K562 (cell line): Measurements from ENCODE around the gene C11orf91. TPM values are rescaled to one million over a fixed set of nuclear protein-coding genes. Genes with fewer than 3 reads are reported as not detected.

ENCODE experiments used
- BRCA1 ChIP-seq, 2 experiments: fragments of 450-650 bp in 1 of 2; sonication (generic) in 1 of 2; formaldehyde crosslinking in 1 of 2; IDR thresholded peaks; 2 replicates each; pipeline versions ENCODE4 v1.5.0 to v1.6.1; 2017 to 2020; ENCODE audit warnings: mild to moderate bottlenecking in 1 of 2, missing genetic modification reagents in 1 of 2
- CHD4 ChIP-seq: fragments of 200-600 bp; sonication (generic); IDR thresholded peaks from 3 replicates; pipeline ENCODE4 v1.6.1; 2012; ENCODE audit warnings: low read depth, mild to moderate bottlenecking, mixed read lengths, low read length, inconsistent platforms; ENCODE audit not compliant: insufficient read depth, insufficient replicate concordance, poor library complexity, severe bottlenecking
- CXXC5 ChIP-seq: fragments of 250-450 bp; sonication (Bioruptor Pico); IDR thresholded peaks from 2 replicates; pipeline ENCODE4 v1.8.0; 2022; ENCODE audit warnings: inconsistent platforms, mild to moderate bottlenecking, moderate library complexity
- ELF1 ChIP-seq: fragments of 200-800 bp; sonication (Bioruptor generic); IDR thresholded peaks from 2 replicates; pipeline ENCODE4 v1.6.1; 2016; ENCODE audit warnings: missing genetic modification characterization, missing compliant biosample characterization
- EP400 ChIP-seq: fragments of 450-650 bp; IDR thresholded peaks from 2 replicates; pipeline ENCODE4 v1.6.1; 2017; ENCODE audit warnings: antibody characterized with exemption, mild to moderate bottlenecking, moderate library complexity
- FOSL1 ChIP-seq: fragments of 200-800 bp; sonication (Bioruptor generic); conservative IDR thresholded peaks from 2 replicates; pipeline ENCODE4 v1.6.1; 2016; ENCODE audit warnings: missing genetic modification characterization, missing compliant biosample characterization
- FOXK1 ChIP-seq: sonication (generic); formaldehyde crosslinking; IDR thresholded peaks from 2 replicates; pipeline ENCODE4 v1.8.0; 2022; ENCODE audit warnings: missing genetic modification reagents, mild to moderate bottlenecking, borderline replicate concordance
- IFI16 ChIP-seq: fragments of 250-450 bp; sonication (Bioruptor Pico); IDR thresholded peaks from 2 replicates; pipeline ENCODE4 v2.1.2; 2022; ENCODE audit warnings: mild to moderate bottlenecking, inconsistent platforms
- MNT ChIP-seq, 2 experiments: fragments of 450-650 bp; conservative IDR thresholded peaks; 2 replicates each; pipeline ENCODE4 v1.6.1; 2017; ENCODE audit warnings: mild to moderate bottlenecking in 2 of 2, moderate library complexity in 2 of 2
- MTA3 ChIP-seq: fragments of 450-650 bp; formaldehyde crosslinking; IDR thresholded peaks from 2 replicates; pipeline ENCODE4 v1.6.1; 2017; ENCODE audit warnings: mild to moderate bottlenecking, borderline replicate concordance
- PML ChIP-seq: IDR thresholded peaks from 2 replicates; pipeline ENCODE4 v1.6.1; 2012; ENCODE audit warnings: low read length, inconsistent platforms
- SMC3 ChIP-seq: conservative IDR thresholded peaks from 2 replicates; pipeline ENCODE4 v1.6.1; 2011; ENCODE audit warnings: low read depth, low read length, improper control_type of control experiment; ENCODE audit not compliant: insufficient read depth
- SRF ChIP-seq, 2 experiments: fragments of 250-450, 450-650 bp in 1 of 2; sonication (Bioruptor Pico) in 1 of 2; sonication (generic) in 1 of 2; formaldehyde crosslinking; IDR thresholded peaks; 2 replicates each; pipeline versions ENCODE4 v1.5.0 to v1.5.1; 2020 to 2022; ENCODE audit warnings: mild to moderate bottlenecking in 1 of 2, missing genetic modification reagents in 1 of 2
- TEAD2 ChIP-seq: fragments of 450-650 bp; IDR thresholded peaks from 2 replicates; pipeline ENCODE4 v1.6.1; 2016; ENCODE audit warnings: missing genetic modification characterization, control low read depth, missing compliant biosample characterization
- TOE1 ChIP-seq, 2 experiments: fragments of 450-650 bp in 1 of 2; sonication (generic) in 1 of 2; formaldehyde crosslinking in 1 of 2; IDR thresholded peaks; 2 replicates each; pipeline versions ENCODE4 v1.7.1 to v1.8.0; 2016 to 2022; ENCODE audit warnings: borderline replicate concordance in 2 of 2, mild to moderate bottlenecking in 2 of 2, antibody characterized with exemption in 1 of 2, inconsistent platforms in 1 of 2, low read depth in 1 of 2, missing genetic modification reagents in 1 of 2, moderate library complexity in 1 of 2
- ZBTB9 ChIP-seq: fragments of 450-650 bp; formaldehyde crosslinking; IDR thresholded peaks from 2 replicates; pipeline ENCODE4 v1.4.0; 2020; ENCODE audit warnings: mild to moderate bottlenecking, moderate library complexity
- ZFX ChIP-seq: sonication (generic); formaldehyde crosslinking; IDR thresholded peaks from 2 replicates; pipeline ENCODE4 v1.8.0; 2022; ENCODE audit warnings: mild to moderate bottlenecking, missing genetic modification reagents, moderate library complexity
- ZNF507 ChIP-seq: conservative IDR thresholded peaks from 2 replicates; pipeline ENCODE4 v1.6.1; 2017; ENCODE audit warnings: missing genetic modification characterization, missing compliant biosample characterization
- ZNF561 ChIP-seq: fragments of 450-650 bp; formaldehyde crosslinking; conservative IDR thresholded peaks from 2 replicates; pipeline ENCODE4 v1.4.0; 2020; ENCODE audit warnings: mild to moderate bottlenecking, moderate library complexity
- polyA plus RNA-seq, 8 experiments: library from polyadenylated mRNA; depleted of rRNA in 4 of 8; stranded (reverse) in 5 of 8; unstranded in 3 of 8; fragments of >200 nt; fragmentation: Nextera tagmentation in 2 of 8; fragmentation: Illumina TruSeq in 1 of 8; extraction: Ambion mirVana in 2 of 8; extraction: Trizol in 1 of 8; gene quantifications; 2 replicates each; pipeline versions ENCODE4 v1.2.1 to v1.2.3, GENCODE V29; 2011 to 2014; ENCODE audit warnings: inconsistent platforms in 1 of 8, missing spikeins in 1 of 8
- total RNA-seq, 7 experiments: library from RNA; depleted of rRNA in 6 of 7; stranded (reverse); fragments of >200 nt in 6 of 7; fragmentation: Illumina TruSeq in 2 of 7; extraction: Trizol in 2 of 7; gene quantifications; 2 replicates each; pipeline versions ENCODE4 v1.2.1 to v1.2.3, GENCODE V29; 2011 to 2021; ENCODE audit warnings: low replicate concordance in 1 of 7
- TF ChIP-seq, protein P1 (sequence below): fragments of 250-450 bp; sonication (Bioruptor Pico); IDR thresholded peaks from 2 replicates; pipeline ENCODE4 v1.4.0; 2020; ENCODE audit warnings: mild to moderate bottlenecking, moderate library complexity
- TF ChIP-seq, protein P2 (sequence below): sonication (generic); formaldehyde crosslinking; IDR thresholded peaks from 2 replicates; pipeline ENCODE4 v1.8.0; 2022; ENCODE audit warnings: missing genetic modification reagents, mild to moderate bottlenecking, moderate library complexity, borderline replicate concordance

Gene C11orf91
- total and polyA plus RNA-seq, 9 of the 15 experiments (the other 6 are each of a cell fraction or from before 2014, with no cell fraction given), result not detected

DNA sequence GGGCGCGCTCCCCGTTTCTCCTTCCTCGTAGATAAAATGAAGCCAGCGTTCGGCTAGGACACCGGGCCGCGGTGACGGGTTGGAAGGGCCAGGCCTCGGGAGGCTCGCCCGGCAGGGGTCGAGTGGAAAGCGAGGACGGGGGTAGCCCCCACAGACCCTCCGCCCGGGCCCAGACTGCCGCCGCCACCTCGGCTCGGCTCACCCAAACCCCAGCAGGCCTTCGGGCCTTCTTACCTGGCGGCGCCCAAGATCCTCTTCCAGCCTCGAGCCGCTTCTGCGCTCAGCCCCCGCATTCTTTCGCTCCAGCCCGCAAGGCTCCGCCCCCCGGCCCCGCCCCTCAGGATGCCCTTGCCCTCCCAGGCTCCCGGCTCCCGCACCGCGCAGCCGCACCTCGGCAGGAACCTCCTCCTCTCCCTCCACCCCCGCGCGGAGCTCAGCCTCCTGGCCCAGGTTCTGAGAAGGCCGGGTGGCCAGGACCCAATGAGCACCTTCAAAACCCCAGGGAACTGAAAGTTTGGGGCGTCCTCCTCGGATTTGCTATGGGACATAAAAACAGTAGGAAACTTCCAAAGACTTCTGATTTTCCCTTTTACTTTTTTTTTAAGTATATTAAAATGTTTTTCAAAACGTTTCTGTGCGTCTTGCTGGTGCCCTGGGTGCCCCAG is 35.7 kb upstream of the C11orf91 start, which contains the start of gene CD59 (continued):
- TF ChIP-seq ELF1 (tag), result no peak
- TF ChIP-seq, protein P1, sequence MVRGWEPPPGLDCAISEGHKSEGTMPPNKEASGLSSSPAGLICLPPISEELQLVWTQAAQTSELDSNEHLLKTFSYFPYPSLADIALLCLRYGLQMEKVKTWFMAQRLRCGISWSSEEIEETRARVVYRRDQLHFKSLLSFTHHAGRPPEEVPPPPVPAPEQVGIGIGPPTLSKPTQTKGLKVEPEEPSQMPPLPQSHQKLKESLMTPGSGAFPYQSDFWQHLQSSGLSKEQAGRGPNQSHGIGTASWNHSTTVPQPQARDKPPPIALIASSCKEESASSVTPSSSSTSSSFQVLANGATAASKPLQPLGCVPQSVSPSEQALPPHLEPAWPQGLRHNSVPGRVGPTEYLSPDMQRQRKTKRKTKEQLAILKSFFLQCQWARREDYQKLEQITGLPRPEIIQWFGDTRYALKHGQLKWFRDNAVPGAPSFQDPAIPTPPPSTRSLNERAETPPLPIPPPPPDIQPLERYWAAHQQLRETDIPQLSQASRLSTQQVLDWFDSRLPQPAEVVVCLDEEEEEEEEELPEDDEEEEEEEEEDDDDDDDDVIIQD (CRISPR knock-in tag), result no peak
- TF ChIP-seq ZNF561, result no peak
- TF ChIP-seq BRCA1 (IDR thresholded peaks at IDR 0.05), result no peak
- no peak for TF ChIP-seq BRCA1 (CRISPR knock-in tag; IDR thresholded peaks at IDR 0.05)
- TF ChIP-seq EP400, result peak; percentile 35; the same call in 1 of the 2 replicates
- TF ChIP-seq PML, result peak; percentile 36; the same call in 1 of the 2 replicates
- peak; percentile 53 for TF ChIP-seq CXXC5
- TF ChIP-seq ZFX, result peak; percentile 98
- TF ChIP-seq FOXK1 (CRISPR knock-in tag), result 0 out of 2 replicates have a peak, but pooled peaks have one; percentile 32
- peak; percentile 60; the same call in 1 of the 2 replicates for TF ChIP-seq MTA3
- TF ChIP-seq TOE1 (IDR thresholded peaks at IDR 0.05; ENCODE audit: borderline replicate concordance), result no peak
- TF ChIP-seq TOE1 (CRISPR knock-in tag; IDR thresholded peaks at IDR 0.05; ENCODE audit: borderline replicate concordance, low read depth), result no peak
- TF ChIP-seq, protein P2, sequence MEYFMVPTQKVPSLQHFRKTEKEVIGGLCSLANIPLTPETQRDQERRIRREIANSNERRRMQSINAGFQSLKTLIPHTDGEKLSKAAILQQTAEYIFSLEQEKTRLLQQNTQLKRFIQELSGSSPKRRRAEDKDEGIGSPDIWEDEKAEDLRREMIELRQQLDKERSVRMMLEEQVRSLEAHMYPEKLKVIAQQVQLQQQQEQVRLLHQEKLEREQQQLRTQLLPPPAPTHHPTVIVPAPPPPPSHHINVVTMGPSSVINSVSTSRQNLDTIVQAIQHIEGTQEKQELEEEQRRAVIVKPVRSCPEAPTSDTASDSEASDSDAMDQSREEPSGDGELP, result peak; percentile 49; the same call in 1 of the 2 replicates
- TF ChIP-seq IFI16, result no peak
- no peak for TF ChIP-seq TEAD2 (tag)
- 0 out of 2 replicates have a peak, but pooled peaks have one; percentile 1 for TF ChIP-seq ZBTB9 (CRISPR knock-in tag)
- TF ChIP-seq MNT (conservative IDR thresholded peaks at IDR 0.05), result peak in 1 of 2 experiments; percentile 25; a peak in 1 of 4 replicates
- no peak for TF ChIP-seq CHD4
- TF ChIP-seq ZNF507 (tag), result no peak
- peak; percentile 51 for TF ChIP-seq FOSL1
- peak in 1 of 2 experiments; percentile 22; a peak in 1 of 4 replicates for TF ChIP-seq SRF (CRISPR knock-in tag; IDR thresholded peaks at IDR 0.05)
- TF ChIP-seq SMC3, result 0 out of 2 replicates have a peak, but pooled peaks have one; percentile 4
